SK-N-SH (cell line): Measurements from ENCODE around the gene OPCML. TPM values are rescaled to one million over a fixed set of nuclear protein-coding genes. Genes with fewer than 3 reads are reported as not detected.

ENCODE experiments used
- CTCF ChIA-PET: fragments of 300-600, 350-600 bp; formaldehyde crosslinking; extraction: SDS; loops from one replicate; lab custom pipeline; 2021; lab: Yijun Ruan, JAX
- POLR2A ChIA-PET: fragments of 350-600 bp; sonication (Branson Sonifier 250); formaldehyde crosslinking; extraction: SDS; loops from one replicate; lab custom pipeline; 2020; ENCODE audit warnings: antibody characterized with exemption, inconsistent platforms; lab: Yijun Ruan, JAX
- DNase-seq: peaks from one replicate; pipeline ENCODE4 v3.0.0; 2012
- H2AFZ ChIP-seq: fragments of 200-600 bp; sonication (generic); 2 replicates; pipeline ENCODE4 v1.8.1; 2016; ENCODE audit warnings: antibody characterized with exemption, mild to moderate bottlenecking, low read depth
- H3F3A ChIP-seq: fragments of 200-600 bp; sonication (generic); replicated peaks from 2 replicates; pipeline ENCODE3; 2016; ENCODE audit warnings: antibody characterized with exemption, mild to moderate bottlenecking; ENCODE audit not compliant: insufficient read depth
- H3K27ac ChIP-seq, 2 experiments: fragments of 200-500 bp in 1 of 2; fragments of 200-600 bp in 1 of 2; sonication (Bioruptor generic) in 1 of 2; sonication (generic), shearing (Covaris generic) in 1 of 2; 2 replicates each; pipeline versions ENCODE4 v1.5.1 to v1.6.1; 2014 to 2016; ENCODE audit warnings: low read depth in 2 of 2, inconsistent platforms in 1 of 2, low read length in 1 of 2, mild to moderate bottlenecking in 1 of 2, mixed read lengths in 1 of 2
- H3K27me3 ChIP-seq: fragments of 200-600 bp; sonication (generic), shearing (Covaris generic); 2 replicates; pipeline ENCODE4 v1.6.1; 2016; ENCODE audit warnings: mixed run types; ENCODE audit not compliant: insufficient read depth
- H3K36me3 ChIP-seq, 2 experiments: fragments of 200-500 bp in 1 of 2; fragments of 200-600 bp in 1 of 2; sonication (Bioruptor generic) in 1 of 2; sonication (generic) in 1 of 2; replicated peaks in 1 of 2; 2 replicates each; pipeline versions ENCODE3 to v1.5.1; 2014 to 2016; ENCODE audit warnings: low read length in 1 of 2, mild to moderate bottlenecking in 1 of 2; ENCODE audit not compliant: insufficient read depth in 2 of 2, control insufficient read depth in 1 of 2
- H3K4me1 ChIP-seq, 2 experiments: fragments of 200-500 bp in 1 of 2; fragments of 200-600 bp in 1 of 2; sonication (Bioruptor generic) in 1 of 2; sonication (generic), shearing (Covaris generic) in 1 of 2; 2 replicates each; pipeline versions ENCODE4 v1.5.1 to v1.6.1; 2014 to 2016; ENCODE audit warnings: low read depth in 1 of 2, low read length in 1 of 2, mixed run types in 1 of 2; ENCODE audit not compliant: insufficient read depth in 2 of 2, control insufficient read depth in 1 of 2
- H3K4me2 ChIP-seq: fragments of 200-600 bp; sonication (generic), shearing (Covaris generic); 2 replicates; pipeline ENCODE4 v1.6.1; 2017; ENCODE audit warnings: mixed run types
- H3K4me3 ChIP-seq, 2 experiments: fragments of 200-500 bp in 1 of 2; fragments of 200-600 bp in 1 of 2; sonication (Bioruptor generic) in 1 of 2; sonication (generic), shearing (Covaris generic) in 1 of 2; 2 replicates each; pipeline versions ENCODE4 v1.5.1 to v1.8.1; 2014 to 2016; ENCODE audit warnings: low read depth in 2 of 2, inconsistent platforms in 1 of 2, low read length in 1 of 2, mild to moderate bottlenecking in 1 of 2, mixed read lengths in 1 of 2, moderate library complexity in 1 of 2
- H3K79me2 ChIP-seq: fragments of 200-600 bp; sonication (generic); 2 replicates; pipeline ENCODE4 v1.8.1; 2017; ENCODE audit warnings: mild to moderate bottlenecking; ENCODE audit not compliant: insufficient read depth
- H3K9ac ChIP-seq: fragments of 200-600 bp; sonication (generic); 2 replicates; pipeline ENCODE4 v1.6.1; 2017; ENCODE audit warnings: mixed run types
- H3K9me2 ChIP-seq: fragments of 200-600 bp; sonication (generic); 2 replicates; pipeline ENCODE4 v1.6.1; 2017; ENCODE audit warnings: mixed run types
- H3K9me3 ChIP-seq: fragments of 200-600 bp; sonication (generic); 2 replicates; pipeline ENCODE4 v1.6.1; 2017; ENCODE audit warnings: mixed run types, mild to moderate bottlenecking, moderate library complexity
- H4K20me1 ChIP-seq: fragments of 200-600 bp; sonication (generic); 2 replicates; pipeline ENCODE4 v1.6.1; 2017; ENCODE audit warnings: mild to moderate bottlenecking, mixed run types; ENCODE audit not compliant: insufficient read depth
- EP300 ChIP-seq, 2 experiments: IDR thresholded peaks; 2 replicates each; pipeline versions ENCODE4 v1.4.0 to v1.6.1; 2012; ENCODE audit warnings: borderline replicate concordance in 1 of 2, low read depth in 1 of 2, low read length in 1 of 2
- EZH2phosphoT487 ChIP-seq: fragments of 200-600 bp; sonication (generic); IDR thresholded peaks from 2 replicates; pipeline ENCODE4 v1.6.1; 2017; ENCODE audit warnings: low read depth, mixed run types, mild to moderate bottlenecking, antibody characterized with exemption, moderate library complexity, borderline replicate concordance
- FOSL2 ChIP-seq: IDR thresholded peaks from 2 replicates; pipeline ENCODE4 v1.4.0; 2012; ENCODE audit warnings: low read depth, mild to moderate bottlenecking, moderate library complexity, borderline replicate concordance
- FOXJ3 ChIP-seq: sonication (generic); formaldehyde crosslinking; IDR thresholded peaks from 2 replicates; pipeline ENCODE4 v1.5.1; 2020; ENCODE audit warnings: mild to moderate bottlenecking, missing genetic modification reagents
- FOXM1 ChIP-seq: IDR thresholded peaks from 2 replicates; pipeline ENCODE4 v1.4.0; 2012; ENCODE audit warnings: low read depth, mild to moderate bottlenecking
- GABPA ChIP-seq: IDR thresholded peaks from 2 replicates; pipeline ENCODE4 v1.4.0; 2012; ENCODE audit warnings: low read depth, mild to moderate bottlenecking
- GATA2 ChIP-seq: sonication (generic); formaldehyde crosslinking; IDR thresholded peaks from 2 replicates; pipeline ENCODE4 v1.5.0; 2020; ENCODE audit warnings: mild to moderate bottlenecking, missing genetic modification reagents
- IRF3 ChIP-seq: fragments of 150-350 bp; IDR thresholded peaks from 2 replicates; pipeline ENCODE4 v1.6.1; 2016; ENCODE audit warnings: mild to moderate bottlenecking, low read depth, low read length
- JUND ChIP-seq: IDR thresholded peaks from 2 replicates; pipeline ENCODE4 v1.4.0; 2012
- MEF2A ChIP-seq: IDR thresholded peaks from 2 replicates; pipeline ENCODE4 v1.4.0; 2012; ENCODE audit warnings: low read depth, borderline replicate concordance
- MXI1 ChIP-seq: IDR thresholded peaks from 2 replicates; pipeline ENCODE4 v1.6.1; 2012; ENCODE audit warnings: mild to moderate bottlenecking, low read depth, low read length, improper control_type of control experiment
- NFIC ChIP-seq: IDR thresholded peaks from 2 replicates; pipeline ENCODE4 v1.4.0; 2012; ENCODE audit warnings: borderline replicate concordance
- PBX3 ChIP-seq: IDR thresholded peaks from 2 replicates; pipeline ENCODE4; 2012
- RXRA ChIP-seq: IDR thresholded peaks from 2 replicates; pipeline ENCODE4 v1.4.0; 2012; ENCODE audit warnings: low read depth, mild to moderate bottlenecking, borderline replicate concordance
- SMC3 ChIP-seq: IDR thresholded peaks from 2 replicates; pipeline ENCODE4 v1.6.1; 2012; ENCODE audit warnings: low read depth, low read length, improper control_type of control experiment
- TAF1 ChIP-seq: IDR thresholded peaks from 2 replicates; pipeline ENCODE4 v1.6.1; 2012; ENCODE audit warnings: low read depth, mild to moderate bottlenecking, low read length, moderate library complexity, borderline replicate concordance
- YY1 ChIP-seq: IDR thresholded peaks from 2 replicates; pipeline ENCODE4 v1.4.0; 2012; ENCODE audit warnings: low read depth, mild to moderate bottlenecking
- WGBS: methylation state at CpG from one replicate; pipeline ENCODE4 v1.1.6; 2017; ENCODE audit warnings: low lambda C conversion rate; 5-methylcytosine and 5-hydroxymethylcytosine counted together
- polyA plus RNA-seq, 3 experiments: library from polyadenylated mRNA; depleted of rRNA; stranded (reverse); fragments of >200 nt; gene quantifications; 2 replicates each; pipeline ENCODE4 v1.2.3, GENCODE V29; 2012
- TF ChIP-seq, protein P1 (sequence below): IDR thresholded peaks from 2 replicates; pipeline ENCODE4 v1.4.0; 2012; ENCODE audit warnings: low read depth, borderline replicate concordance
- TF ChIP-seq, protein P2 (sequence below): IDR thresholded peaks from 2 replicates; pipeline ENCODE4 v1.4.0; 2012; ENCODE audit warnings: low read depth
- TF ChIP-seq, protein P3 (sequence below): fragments of 200-600 bp; sonication (generic); IDR thresholded peaks from 2 replicates; pipeline ENCODE4 v1.6.1; 2017; ENCODE audit warnings: antibody characterized with exemption, mild to moderate bottlenecking, moderate library complexity

Gene OPCML
- polyA plus RNA-seq, 1 of the 3 experiments (the other 2 are of a cell fraction) = not detected

GRCh38 chr11:133011604-133012003 is 520.7 kb downstream of the OPCML start:
- WGBS = 13% methylated on average over 2 of the region's 2 CpGs

More at GRCh38 chr11:133011604-133012003, 520.7 kb downstream of the OPCML start:
- ChIA-PET POLR2A (no interaction called here), CTCF (interaction anchor here (0.7 to 1.7 kb wide), 3 partner anchors 8 to 1317 kb away, joined by 3 to 5 read pairs (median 3); no protein-coding TSS in a partner anchor)
- H3K9me2 ChIP-seq = no peaks in the 10 kb centered on the region
- H3K27me3 ChIP-seq = no peaks in the 10 kb centered on the region
- H3K9ac ChIP-seq = no peak overlapping the region
- no peak overlapping the region for H3K27ac ChIP-seq
- H4K20me1 ChIP-seq = no peaks in the 10 kb centered on the region
- TF ChIP-seq FOXM1 (no peak), IRF3 (no peak), EZH2phosphoT487 (no peak), YY1 (no peak), GABPA (no peak), FOSL2 (no peak), PBX3 (no peak), EP300 (IDR thresholded peaks at IDR 0.05; ENCODE audit: borderline replicate concordance in 1 of 2, low read depth in 1 of 2, low read length in 1 of 2) (no peak), RXRA (no peak), NFIC (no peak), GATA2 (no peak), TAF1 (no peak), SMC3 (no peak), MXI1 (no peak), FOXJ3 (CRISPR knock-in tag) (no peak), JUND (no peak), MEF2A (no peak)
- TF ChIP-seq, protein P1, sequence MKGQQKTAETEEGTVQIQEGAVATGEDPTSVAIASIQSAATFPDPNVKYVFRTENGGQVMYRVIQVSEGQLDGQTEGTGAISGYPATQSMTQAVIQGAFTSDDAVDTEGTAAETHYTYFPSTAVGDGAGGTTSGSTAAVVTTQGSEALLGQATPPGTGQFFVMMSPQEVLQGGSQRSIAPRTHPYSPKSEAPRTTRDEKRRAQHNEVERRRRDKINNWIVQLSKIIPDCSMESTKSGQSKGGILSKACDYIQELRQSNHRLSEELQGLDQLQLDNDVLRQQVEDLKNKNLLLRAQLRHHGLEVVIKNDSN = no peak
- TF ChIP-seq, protein P2, sequence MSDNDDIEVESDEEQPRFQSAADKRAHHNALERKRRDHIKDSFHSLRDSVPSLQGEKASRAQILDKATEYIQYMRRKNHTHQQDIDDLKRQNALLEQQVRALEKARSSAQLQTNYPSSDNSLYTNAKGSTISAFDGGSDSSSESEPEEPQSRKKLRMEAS = no peak
- TF ChIP-seq, protein P3, sequence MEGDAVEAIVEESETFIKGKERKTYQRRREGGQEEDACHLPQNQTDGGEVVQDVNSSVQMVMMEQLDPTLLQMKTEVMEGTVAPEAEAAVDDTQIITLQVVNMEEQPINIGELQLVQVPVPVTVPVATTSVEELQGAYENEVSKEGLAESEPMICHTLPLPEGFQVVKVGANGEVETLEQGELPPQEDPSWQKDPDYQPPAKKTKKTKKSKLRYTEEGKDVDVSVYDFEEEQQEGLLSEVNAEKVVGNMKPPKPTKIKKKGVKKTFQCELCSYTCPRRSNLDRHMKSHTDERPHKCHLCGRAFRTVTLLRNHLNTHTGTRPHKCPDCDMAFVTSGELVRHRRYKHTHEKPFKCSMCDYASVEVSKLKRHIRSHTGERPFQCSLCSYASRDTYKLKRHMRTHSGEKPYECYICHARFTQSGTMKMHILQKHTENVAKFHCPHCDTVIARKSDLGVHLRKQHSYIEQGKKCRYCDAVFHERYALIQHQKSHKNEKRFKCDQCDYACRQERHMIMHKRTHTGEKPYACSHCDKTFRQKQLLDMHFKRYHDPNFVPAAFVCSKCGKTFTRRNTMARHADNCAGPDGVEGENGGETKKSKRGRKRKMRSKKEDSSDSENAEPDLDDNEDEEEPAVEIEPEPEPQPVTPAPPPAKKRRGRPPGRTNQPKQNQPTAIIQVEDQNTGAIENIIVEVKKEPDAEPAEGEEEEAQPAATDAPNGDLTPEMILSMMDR = no peak
- H2AFZ ChIP-seq = no peak overlapping the region
- H3K9me3 ChIP-seq = no peaks in the 10 kb centered on the region
- no peaks in the 10 kb centered on the region for H3K79me2 ChIP-seq
- no peaks in the 10 kb centered on the region for H3K36me3 ChIP-seq
- H3K4me1 ChIP-seq = peaks cover 0 to 2% of the 10 kb centered on the region in 2 experiments; a peak in 1 of 4 replicates
- H3K4me3 ChIP-seq = no peak overlapping the region
- H3K4me2 ChIP-seq = no peak overlapping the region
- no peak for DNase-seq
- no peaks in the 10 kb centered on the region for H3F3A ChIP-seq
